Neural crest cell (in vitro differentiated cells): ENCODE measurements around the gene TCP11. TPM values are rescaled to one million over a fixed set of nuclear protein-coding genes. Genes with fewer than 3 reads are reported as not detected.

Experiments used
- DNase-seq: peaks from one replicate; pipeline ENCODE4 v3.0.0; 2021; ENCODE audit warnings: low read depth, mixed read lengths, low spot score
- H3K27ac Mint-ChIP-seq: one replicate; pipeline ENCODE4 v1.8.0; 2021; ENCODE audit warnings: mild to moderate bottlenecking, mixed read lengths; ENCODE audit not compliant: unreplicated experiment
- H3K27me3 Mint-ChIP-seq: 2 replicates; pipeline ENCODE4 v1.8.0; 2021; ENCODE audit warnings: low read depth, mild to moderate bottlenecking, mixed read lengths
- H3K36me3 Mint-ChIP-seq: 2 replicates; pipeline ENCODE4 v1.8.0; 2021; ENCODE audit warnings: low read depth, mild to moderate bottlenecking, mixed read lengths
- H3K4me1 Mint-ChIP-seq: 2 replicates; pipeline ENCODE4 v1.8.0; 2021; ENCODE audit warnings: mixed read lengths
- H3K4me3 Mint-ChIP-seq: one replicate; pipeline ENCODE4 v1.8.0; 2021; ENCODE audit warnings: mild to moderate bottlenecking, mixed read lengths
- H3K9me3 Mint-ChIP-seq: 2 replicates; pipeline ENCODE4 v1.8.0; 2021; ENCODE audit warnings: mixed read lengths
- CTCF ChIP-seq: fragments of 200-600 bp; sonication (generic); conservative IDR thresholded peaks from 2 replicates; pipeline ENCODE4 v1.5.0; 2021; ENCODE audit warnings: antibody characterized with exemption, mild to moderate bottlenecking
- total RNA-seq: library from RNA; stranded (reverse); gene quantifications from 2 replicates; pipeline ENCODE4 v1.2.1, GENCODE V29; 2021

The TCP11 gene
- total RNA-seq, 1 donor from 2014 or later, result not detected

- no peak for TF ChIP-seq CTCF
- peaks cover 25% of the 10 kb centered on the region for H3K4me1 Mint-ChIP-seq
- no peaks in the 10 kb centered on the region for H3K36me3 Mint-ChIP-seq
- H3K27me3 Mint-ChIP-seq, result no peaks in the 10 kb centered on the region
- no peak overlapping the region for H3K27ac Mint-ChIP-seq
- no peak overlapping the region for H3K4me3 Mint-ChIP-seq
- H3K9me3 Mint-ChIP-seq, result no peaks in the 10 kb centered on the region
- no peak for DNase-seq
These were observed 36.0 kb upstream of the TCP11 start for GRCh38 chr6:35177157-35177556.

GRCh38 chr6:35176301-35177024, 35.3 kb upstream of the TCP11 start:
- Mint-ChIP-seq H3K9me3 (no peaks in the 10 kb centered on the region), H3K4me1 (peaks cover 25% of the 10 kb centered on the region), H3K27ac (no peak overlapping the region), H3K36me3 (no peaks in the 10 kb centered on the region), H3K27me3 (no peaks in the 10 kb centered on the region), H3K4me3 (no peak overlapping the region)
- no peak for TF ChIP-seq CTCF
- no peak for DNase-seq

GRCh38 chr6:35174501-35174900, 33.4 kb upstream of the TCP11 start:
- Mint-ChIP-seq H3K27me3 (no peaks in the 10 kb centered on the region), H3K4me1 (peaks cover 19% of the 10 kb centered on the region), H3K9me3 (peaks cover 3% of the 10 kb centered on the region), H3K36me3 (no peaks in the 10 kb centered on the region), H3K27ac (no peak overlapping the region), H3K4me3 (no peak overlapping the region)
- TF ChIP-seq CTCF, result no peak
- DNase-seq, result no peak

GRCh38 chr6:35174088-35174434, 32.9 kb upstream of the TCP11 start:
- Mint-ChIP-seq H3K27ac (no peak overlapping the region), H3K9me3 (peaks cover 6% of the 10 kb centered on the region), H3K36me3 (no peaks in the 10 kb centered on the region), H3K4me3 (no peak overlapping the region), H3K4me1 (peaks cover 18% of the 10 kb centered on the region), H3K27me3 (no peaks in the 10 kb centered on the region)
- no peak for DNase-seq
- TF ChIP-seq CTCF, result no peak

GRCh38 chr6:35173427-35174087, 32.4 kb upstream of the TCP11 start:
- no peak for DNase-seq
- Mint-ChIP-seq H3K27ac (no peak overlapping the region), H3K36me3 (no peaks in the 10 kb centered on the region), H3K4me1 (peaks cover 18% of the 10 kb centered on the region), H3K9me3 (peaks cover 6% of the 10 kb centered on the region), H3K4me3 (no peak overlapping the region), H3K27me3 (no peaks in the 10 kb centered on the region)
- TF ChIP-seq CTCF, result no peak
